ENCODE data around the gene SLC39A12.
"Not testable (repeated sequence)": the region's sequence is repeated elsewhere in the genome, so short reads cannot be mapped to it uniquely, and the experiment has no call there.

SLC39A12 gene

GRCh38 chr10:17951868-17952371 is at the start of gene SLC39A12:
TSS of gene SLC39A12 (plus strand) at chr10:17951918. CDS start at chr10:17953277, 1,359 bp downstream.
- DNase-seq: no peak

- DNase-seq: no peak
Measured at GRCh38 chr10:17904564-17904963, 47.2 kb upstream of the SLC39A12 start.

GRCh38 chr10:17905491-17905890 is 46.2 kb upstream of the SLC39A12 start:
- DNase-seq: no peak

- no peak for DNase-seq
Measured at GRCh38 chr10:17906002-17906401, 45.7 kb upstream of the SLC39A12 start.

- DNase-seq: no peak
Measured at GRCh38 chr10:17907641-17908040, 44.1 kb upstream of the SLC39A12 start.

- DNase-seq: peak; percentile 27
Measured at GRCh38 chr10:17910125-17910789, 41.5 kb upstream of the SLC39A12 start.

GRCh38 chr10:17912754-17913153 is 39.0 kb upstream of the SLC39A12 start:
- DNase-seq: no peak

GRCh38 chr10:17913604-17914003 is 38.1 kb upstream of the SLC39A12 start:
- DNase-seq: no peak

GRCh38 chr10:17914169-17915045 is 37.3 kb upstream of the SLC39A12 start:
- DNase-seq: no peak

GRCh38 chr10:17915181-17915580 is 36.5 kb upstream of the SLC39A12 start:
- no peak for DNase-seq

GRCh38 chr10:17918187-17918903 is 33.4 kb upstream of the SLC39A12 start:
- DNase-seq: no peak

GRCh38 chr10:17921378-17921777 is 30.3 kb upstream of the SLC39A12 start:
- DNase-seq: no peak

GRCh38 chr10:17923728-17924127 is 28.0 kb upstream of the SLC39A12 start:
- DNase-seq: no peak

- no peak for DNase-seq
Measured at GRCh38 chr10:17943033-17943745, 8.5 kb upstream of the SLC39A12 start.

- not testable (repeated sequence) for DNase-seq
Measured at GRCh38 chr10:17950269-17950668, 1.4 kb upstream of the SLC39A12 start.

GRCh38 chr10:17950726-17951125 is 992 bp upstream of the SLC39A12 start:
- no peak for DNase-seq

- DNase-seq: not testable (repeated sequence)
Measured at GRCh38 chr10:17954372-17954771, 2.7 kb downstream of the SLC39A12 start.

GRCh38 chr10:17954861-17955260 is 3.1 kb downstream of the SLC39A12 start:
- no peak for DNase-seq

- DNase-seq: no peak
Measured at GRCh38 chr10:17958049-17958448, 6.3 kb downstream of the SLC39A12 start.

GRCh38 chr10:17959870-17960269 is 8.2 kb downstream of the SLC39A12 start:
- no peak for DNase-seq

- no peak for DNase-seq
Measured at GRCh38 chr10:17961551-17962422, 10.1 kb downstream of the SLC39A12 start.

GRCh38 chr10:17963431-17963830 is 11.7 kb downstream of the SLC39A12 start:
- DNase-seq: no peak

All from NCI-H69 (cell line).